ENCODE results near the gene ARTN.

Gene ARTN

GRCh38 chr1:43935711-43936427 is 2.3 kb downstream of the ARTN start:
- Mint-ChIP-seq H3K4me3 (peak overlapping the region; percentile 9), H3K4me1 (ENCODE audit: low read depth) (peaks cover 3% of the 10 kb centered on the region), H3K27me3 (ENCODE audit: low read depth) (peaks cover 20% of the 10 kb centered on the region), H3K9me3 (no peaks in the 10 kb centered on the region), H3K27ac (no peak overlapping the region), H3K36me3 (ENCODE audit: low read depth) (peaks cover 3% of the 10 kb centered on the region)

- Mint-ChIP-seq H3K4me3 (peak overlapping the region; percentile 12), H3K27ac (no peak overlapping the region), H3K4me1 (ENCODE audit: low read depth) (peaks cover 3% of the 10 kb centered on the region), H3K27me3 (ENCODE audit: low read depth) (peaks cover 20% of the 10 kb centered on the region), H3K36me3 (ENCODE audit: low read depth) (peaks cover 3% of the 10 kb centered on the region), H3K9me3 (no peaks in the 10 kb centered on the region)
Observed at GRCh38 chr1:43936431-43937151, 3.0 kb downstream of the ARTN start.

- Mint-ChIP-seq H3K4me3 (no peak overlapping the region), H3K4me1 (ENCODE audit: low read depth) (peaks cover 3% of the 10 kb centered on the region), H3K27me3 (ENCODE audit: low read depth) (peaks cover 20% of the 10 kb centered on the region), H3K9me3 (no peaks in the 10 kb centered on the region), H3K27ac (no peak overlapping the region), H3K36me3 (ENCODE audit: low read depth) (peaks cover 3% of the 10 kb centered on the region)
Observed at GRCh38 chr1:43937179-43937865, 3.7 kb downstream of the ARTN start.

DNA sequence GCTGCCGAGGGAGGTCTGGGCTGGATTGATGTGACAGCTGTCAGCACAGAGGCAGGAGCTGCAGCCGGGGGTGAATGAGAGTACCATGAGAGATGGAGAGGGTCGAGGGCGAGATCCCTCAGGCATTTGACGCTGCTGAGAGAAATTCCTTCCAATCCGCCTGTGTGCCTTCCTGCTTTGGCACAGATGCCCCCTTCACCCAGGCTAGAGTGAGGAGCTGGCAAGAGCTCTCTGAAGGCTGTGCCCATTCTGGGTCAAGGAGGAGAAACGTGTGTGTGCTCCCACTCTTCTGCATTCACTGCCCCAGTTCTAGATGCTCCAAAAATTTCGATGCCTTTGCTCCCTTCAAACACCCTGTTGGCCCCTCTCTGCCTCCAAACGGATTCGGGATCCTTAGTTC is 4.8 kb downstream of the ARTN start:
- peaks cover 10% of the 10 kb centered on the region for H3K4me1 Mint-ChIP-seq (ENCODE audit: low read depth)
- H3K27ac Mint-ChIP-seq, result no peak overlapping the region
- H3K36me3 Mint-ChIP-seq (ENCODE audit: low read depth), result peaks cover 11% of the 10 kb centered on the region
- no peak overlapping the region for H3K4me3 Mint-ChIP-seq
- no peaks in the 10 kb centered on the region for H3K9me3 Mint-ChIP-seq
- peaks cover 13% of the 10 kb centered on the region for H3K27me3 Mint-ChIP-seq (ENCODE audit: low read depth)

DNA sequence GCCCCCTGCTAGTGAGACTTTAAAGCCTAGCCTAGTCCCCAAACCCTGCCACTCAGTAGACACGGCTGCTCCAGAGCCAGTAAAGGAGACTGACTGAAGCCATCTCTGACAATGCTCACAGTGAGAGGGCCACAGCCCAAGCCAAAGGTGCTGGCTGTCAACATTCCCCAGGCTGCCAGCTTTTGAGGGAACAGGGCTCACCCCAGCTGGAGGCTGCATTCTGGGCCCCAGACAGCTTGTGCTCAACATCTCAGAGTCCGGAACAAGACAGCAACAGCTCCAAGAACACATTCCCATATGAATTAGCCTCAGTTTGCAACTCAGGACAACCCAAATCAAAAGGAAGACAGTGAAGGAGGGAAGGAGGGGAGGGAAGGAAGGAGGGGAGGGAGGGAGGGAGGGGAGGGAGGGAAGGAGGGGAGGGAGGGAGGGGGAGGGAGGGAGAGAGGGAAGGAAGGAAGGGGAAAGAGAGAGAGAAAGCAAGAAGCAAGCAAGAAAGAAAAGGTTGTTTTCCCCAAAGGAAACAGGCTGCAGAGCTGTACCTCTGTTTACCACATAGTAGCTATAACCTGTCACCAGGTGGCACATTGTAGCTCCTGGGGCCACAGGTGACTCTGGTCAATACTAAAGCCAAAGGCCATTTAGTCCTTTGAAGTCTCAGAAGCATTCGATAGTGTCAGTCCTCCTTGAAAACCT is 5.4 kb downstream of the ARTN start:
- H3K36me3 Mint-ChIP-seq (ENCODE audit: low read depth), result peaks cover 11% of the 10 kb centered on the region
- H3K27ac Mint-ChIP-seq, result no peak overlapping the region
- no peaks in the 10 kb centered on the region for H3K9me3 Mint-ChIP-seq
- H3K4me3 Mint-ChIP-seq, result no peak overlapping the region
- peaks cover 8% of the 10 kb centered on the region for H3K4me1 Mint-ChIP-seq (ENCODE audit: low read depth)
- peaks cover 13% of the 10 kb centered on the region for H3K27me3 Mint-ChIP-seq (ENCODE audit: low read depth)

GRCh38 chr1:43942411-43942810 is 8.8 kb downstream of the ARTN start:
- Mint-ChIP-seq H3K9me3 (no peaks in the 10 kb centered on the region), H3K4me3 (no peak overlapping the region), H3K27ac (no peak overlapping the region), H3K27me3 (ENCODE audit: low read depth) (no peaks in the 10 kb centered on the region), H3K4me1 (ENCODE audit: low read depth) (peaks cover 27% of the 10 kb centered on the region), H3K36me3 (ENCODE audit: low read depth) (peaks cover 12% of the 10 kb centered on the region)

GRCh38 chr1:43944860-43945259 is 11.3 kb downstream of the ARTN start:
- Mint-ChIP-seq H3K4me1 (ENCODE audit: low read depth) (peaks cover 38% of the 10 kb centered on the region), H3K4me3 (peak overlapping the region; percentile 92), H3K9me3 (no peaks in the 10 kb centered on the region), H3K27ac (no peak overlapping the region), H3K36me3 (ENCODE audit: low read depth) (peaks cover 10% of the 10 kb centered on the region), H3K27me3 (ENCODE audit: low read depth) (no peaks in the 10 kb centered on the region)

GRCh38 chr1:43945674-43946235 is 12.2 kb downstream of the ARTN start:
- Mint-ChIP-seq H3K4me1 (ENCODE audit: low read depth) (peaks cover 44% of the 10 kb centered on the region), H3K4me3 (peak overlapping the region; percentile 92), H3K9me3 (no peaks in the 10 kb centered on the region), H3K36me3 (ENCODE audit: low read depth) (peaks cover 15% of the 10 kb centered on the region), H3K27me3 (ENCODE audit: low read depth) (no peaks in the 10 kb centered on the region), H3K27ac (peak overlapping the region; percentile 95)

GRCh38 chr1:43946236-43947060 is 12.8 kb downstream of the ARTN start, which contains the start of gene IPO13:
Gene IPO13, plus strand, starts transcription at chr1:43946950. Its CDS starts 651 bp downstream, at chr1:43947601.
- Mint-ChIP-seq H3K9me3 (no peaks in the 10 kb centered on the region), H3K36me3 (ENCODE audit: low read depth) (peaks cover 16% of the 10 kb centered on the region), H3K27me3 (ENCODE audit: low read depth) (no peaks in the 10 kb centered on the region), H3K4me1 (ENCODE audit: low read depth) (peaks cover 50% of the 10 kb centered on the region), H3K4me3 (peak within 1 kb of the TSS; percentile 92), H3K27ac (peak within 1 kb of the TSS; percentile 95)

GRCh38 chr1:43947061-43947873 is 13.7 kb downstream of the ARTN start:
- H3K4me3 Mint-ChIP-seq, result peak overlapping the region; percentile 92
- H3K27ac Mint-ChIP-seq, result peak overlapping the region; percentile 95
- H3K9me3 Mint-ChIP-seq, result no peaks in the 10 kb centered on the region
- no peaks in the 10 kb centered on the region for H3K27me3 Mint-ChIP-seq (ENCODE audit: low read depth)
- H3K4me1 Mint-ChIP-seq (ENCODE audit: low read depth), result peaks cover 51% of the 10 kb centered on the region
- H3K36me3 Mint-ChIP-seq (ENCODE audit: low read depth), result peaks cover 16% of the 10 kb centered on the region

- peak overlapping the region; percentile 79 for H3K27ac Mint-ChIP-seq
- H3K4me3 Mint-ChIP-seq, result peak overlapping the region; percentile 92
- H3K27me3 Mint-ChIP-seq (ENCODE audit: low read depth), result no peaks in the 10 kb centered on the region
- H3K9me3 Mint-ChIP-seq, result no peaks in the 10 kb centered on the region
- peaks cover 47% of the 10 kb centered on the region for H3K4me1 Mint-ChIP-seq (ENCODE audit: low read depth)
- peaks cover 11% of the 10 kb centered on the region for H3K36me3 Mint-ChIP-seq (ENCODE audit: low read depth)
Observed at GRCh38 chr1:43947874-43948437, 14.4 kb downstream of the ARTN start.

GRCh38 chr1:43949678-43950077 is 16.1 kb downstream of the ARTN start:
- Mint-ChIP-seq H3K4me3 (peak overlapping the region; percentile 1), H3K27ac (no peak overlapping the region), H3K36me3 (ENCODE audit: low read depth) (peaks cover 8% of the 10 kb centered on the region), H3K4me1 (ENCODE audit: low read depth) (peaks cover 40% of the 10 kb centered on the region), H3K9me3 (no peaks in the 10 kb centered on the region), H3K27me3 (ENCODE audit: low read depth) (no peaks in the 10 kb centered on the region)

Data from T-helper 1 cell treated with Interleukin-12 subunit alpha and Interleukin-12 subunit beta and Interleukin-4 antibody, amounts not matched to agents 30 μg/mL and 1 μg/mL, for 36 hours (primary cell).